G401.6 (cell line): ENCODE data around the gene SLC9A9.
A peak's percentile ranks its signal among the peaks of the same experiment; 100 is the strongest.

Source experiments
- FAIRE-seq: peaks from 2 replicates; lab custom pipeline; 2012; peaks lifted over from hg19 to GRCh38; lab: Jason Lieb, UNC

The SLC9A9 gene

GRCh38 chr3:143686638-143687197, 161.6 kb downstream of the SLC9A9 start:
- FAIRE-seq, result no peak

DNA sequence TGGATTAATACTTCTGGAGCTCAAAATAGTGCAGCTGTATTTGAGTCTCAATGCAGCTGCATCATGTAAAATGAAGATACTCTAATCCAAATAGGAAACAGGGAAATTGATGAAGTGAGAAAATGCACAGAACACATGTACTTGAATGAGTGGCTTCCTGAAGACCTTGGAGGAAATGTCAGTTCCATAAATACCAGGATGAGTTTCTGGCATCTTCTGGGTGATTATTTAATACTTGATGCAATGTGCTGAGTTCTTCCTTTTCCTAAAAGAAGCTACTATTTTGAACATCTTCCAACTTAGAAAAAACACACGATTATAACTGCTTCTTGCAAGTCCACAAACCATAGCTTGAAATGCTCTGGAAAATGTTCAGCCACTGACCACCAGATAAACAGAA, 162.8 kb downstream of the SLC9A9 start:
- FAIRE-seq, result no peak

- no peak for FAIRE-seq
These were observed 170.8 kb downstream of the SLC9A9 start for GRCh38 chr3:143677430-143677829.

DNA sequence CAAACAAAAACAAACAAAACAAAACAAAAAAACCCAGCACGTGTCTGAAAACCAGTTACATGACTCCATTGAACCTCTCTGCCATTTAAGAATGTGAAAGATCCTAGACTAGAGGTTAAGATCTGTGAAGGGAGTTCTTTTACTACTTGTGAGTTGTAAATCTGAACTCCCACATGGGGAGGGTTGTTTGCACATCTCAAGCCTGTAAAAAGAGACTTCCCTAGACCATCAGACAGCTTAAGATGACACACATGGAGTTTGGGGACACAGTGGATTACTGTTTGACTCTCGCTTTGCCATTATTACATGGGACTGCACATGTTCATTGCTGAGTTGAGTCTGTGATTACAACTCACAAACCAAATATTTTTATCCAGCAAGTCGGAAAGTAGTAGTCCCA, 171.5 kb downstream of the SLC9A9 start:
- FAIRE-seq, result no peak

DNA sequence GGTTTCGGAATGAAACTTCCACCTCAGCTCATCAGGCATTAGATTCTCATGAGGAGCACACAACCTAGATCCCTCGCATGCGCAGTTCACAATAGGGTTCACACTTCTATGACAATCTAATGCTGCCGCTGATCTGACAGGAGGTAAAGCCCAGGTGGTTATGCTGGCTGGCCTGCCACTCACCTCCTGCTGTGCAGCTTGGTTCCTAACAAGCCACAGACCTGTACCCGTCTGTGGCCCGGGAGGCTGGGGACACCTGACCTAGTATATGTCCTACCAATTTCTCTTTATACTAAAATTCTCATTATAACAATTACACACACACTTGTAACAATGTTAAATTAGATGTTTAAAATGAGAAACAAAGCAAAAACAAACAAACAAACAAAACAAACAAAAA, 172.2 kb downstream of the SLC9A9 start:
- FAIRE-seq, result no peak

DNA sequence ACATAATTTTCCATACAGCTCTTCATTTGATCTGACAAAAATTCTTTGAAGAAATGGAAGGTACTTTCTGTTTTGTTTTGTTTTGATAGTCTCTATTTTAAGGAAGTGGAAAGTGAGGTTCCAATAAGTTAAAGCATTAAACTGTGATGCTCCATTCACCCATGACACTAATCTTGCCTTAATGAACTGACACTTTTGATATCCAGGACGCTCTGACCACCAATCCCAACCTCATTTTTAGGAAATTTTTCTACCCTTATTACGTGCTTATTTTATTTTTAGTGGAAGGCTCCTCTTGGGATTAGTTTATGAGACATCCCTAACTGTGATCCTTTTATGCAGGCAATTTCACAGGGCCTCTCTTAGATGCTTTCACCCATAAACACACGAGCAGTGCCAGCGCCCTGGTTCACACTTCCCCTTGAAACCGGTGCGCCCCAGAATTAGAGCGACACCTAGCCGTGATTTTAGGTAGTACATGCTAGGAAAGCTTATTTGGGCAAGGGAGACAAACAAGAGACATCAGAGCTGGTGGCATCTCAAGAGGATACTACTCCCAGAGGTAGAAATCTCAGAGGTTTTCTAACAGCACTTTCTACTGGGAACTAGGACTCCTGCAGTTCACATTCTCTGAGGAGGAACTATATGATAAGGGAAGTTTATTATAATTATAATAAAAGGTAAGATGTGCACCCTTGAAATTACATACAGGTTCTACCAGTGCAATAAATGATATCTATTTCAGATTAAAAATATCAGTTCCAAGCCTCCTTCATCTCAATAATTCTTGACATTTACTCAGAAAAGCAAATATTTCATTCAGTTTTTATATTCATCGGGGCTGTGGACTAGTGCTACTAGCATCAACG, 173.9 kb downstream of the SLC9A9 start:
- FAIRE-seq, result peak; percentile 23

GRCh38 chr3:143672396-143673165, 175.7 kb downstream of the SLC9A9 start:
- no peak for FAIRE-seq

- FAIRE-seq, result no peak
These were observed 176.6 kb downstream of the SLC9A9 start for GRCh38 chr3:143671626-143672025.

DNA sequence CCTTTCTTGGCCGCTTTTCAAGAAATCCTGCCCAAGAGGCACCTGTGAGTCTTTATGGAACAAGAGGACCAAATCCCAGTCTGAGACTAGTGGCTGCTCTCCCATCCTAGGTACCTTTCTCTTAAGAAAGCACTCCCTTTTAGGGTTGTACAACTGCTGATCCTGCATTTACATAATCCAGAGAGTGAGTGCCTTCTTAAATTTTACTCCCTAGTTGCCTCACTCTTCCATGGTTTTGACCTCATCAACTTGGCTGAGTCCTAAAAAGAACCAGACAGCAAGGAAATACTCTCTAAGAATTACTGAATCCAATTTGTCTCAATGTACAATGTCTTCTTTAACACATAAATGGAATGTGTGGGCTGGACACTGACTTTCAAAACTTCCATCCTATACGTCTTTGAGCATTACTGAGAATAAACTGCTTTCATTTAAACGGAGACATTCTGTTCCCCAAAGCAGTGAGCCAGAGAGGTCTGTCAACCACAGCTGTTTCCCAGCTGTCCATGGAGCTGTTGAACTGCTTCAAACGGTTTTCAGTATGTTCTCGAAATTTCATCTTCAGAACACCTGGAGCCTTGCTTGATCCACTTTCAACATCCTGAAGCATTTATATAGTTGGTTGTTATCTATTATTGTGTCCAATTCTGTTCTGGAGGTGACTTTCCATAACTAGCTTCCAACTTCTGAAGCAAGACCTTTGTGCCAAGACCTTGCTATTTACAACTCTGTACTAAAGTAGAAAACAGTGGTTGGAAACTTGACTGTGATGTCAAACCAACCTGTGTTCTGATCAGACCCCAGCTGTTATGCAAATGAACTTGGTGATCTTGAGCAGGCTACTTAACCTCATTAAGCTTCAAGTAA, 179.1 kb downstream of the SLC9A9 start:
- FAIRE-seq, result no peak

DNA sequence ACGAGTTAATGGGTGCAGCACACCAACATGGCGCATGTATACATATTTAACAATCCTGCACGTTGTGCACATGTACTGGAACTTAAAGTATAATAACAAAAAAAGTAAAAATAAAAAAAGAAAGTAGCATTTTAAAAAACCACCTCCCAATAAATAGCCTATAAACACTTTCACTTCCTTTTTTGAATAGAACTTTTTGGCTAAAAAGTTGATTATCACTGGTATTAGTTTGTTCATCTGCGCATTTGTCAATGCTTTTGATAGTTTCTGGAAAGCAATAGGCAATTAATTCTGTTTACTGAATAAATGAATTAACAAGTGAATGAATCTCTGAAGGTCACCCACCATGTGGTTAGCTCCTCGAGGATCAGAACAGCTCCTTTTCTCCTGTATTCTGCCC, 179.9 kb downstream of the SLC9A9 start:
- no peak for FAIRE-seq

GRCh38 chr3:143661677-143662076, 186.6 kb downstream of the SLC9A9 start:
- FAIRE-seq, result no peak

DNA sequence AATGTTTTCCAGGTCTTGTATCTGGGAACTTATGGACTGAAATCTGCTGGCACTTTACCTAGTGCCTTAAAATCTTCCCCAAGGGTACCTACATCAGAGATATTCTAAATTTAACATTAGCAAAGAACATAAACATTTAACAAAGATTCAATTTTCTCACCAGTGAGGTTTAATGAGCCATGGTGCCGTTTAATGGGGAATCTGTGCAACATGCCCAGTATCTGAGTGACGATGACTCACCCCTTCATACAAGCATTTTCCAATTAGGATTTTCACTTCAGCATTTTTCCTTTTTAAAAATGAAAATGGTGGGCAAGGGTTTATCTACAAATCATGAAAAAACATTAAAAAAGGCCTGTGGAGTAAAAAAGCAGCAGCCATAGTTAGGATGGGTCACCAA, 189.4 kb downstream of the SLC9A9 start:
- FAIRE-seq, result no peak

- no peak for FAIRE-seq
These were observed 190.2 kb downstream of the SLC9A9 start for GRCh38 chr3:143658116-143658515.

- no peak for FAIRE-seq
These were observed 190.9 kb downstream of the SLC9A9 start for GRCh38 chr3:143657391-143657790.

GRCh38 chr3:143654906-143655305, 193.4 kb downstream of the SLC9A9 start:
- FAIRE-seq, result no peak

DNA sequence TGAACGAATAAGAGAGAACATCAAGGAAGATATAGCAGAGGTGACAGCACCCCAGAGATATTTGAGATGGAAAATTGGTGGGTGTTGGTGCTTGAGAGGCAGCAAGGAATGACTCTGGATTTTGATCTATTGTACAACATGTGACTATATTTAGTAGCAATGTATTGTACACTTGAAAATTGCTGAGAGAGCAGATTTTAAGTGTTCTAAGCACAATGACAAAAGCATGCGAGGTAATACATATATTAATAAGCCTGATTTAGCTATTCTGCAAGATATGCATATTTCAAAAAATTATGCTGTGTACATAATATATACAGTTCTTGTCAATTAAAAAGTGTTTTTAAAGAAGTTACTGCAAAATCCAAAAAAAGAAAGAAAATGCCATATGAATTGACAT, 194.3 kb downstream of the SLC9A9 start:
- no peak for FAIRE-seq

DNA sequence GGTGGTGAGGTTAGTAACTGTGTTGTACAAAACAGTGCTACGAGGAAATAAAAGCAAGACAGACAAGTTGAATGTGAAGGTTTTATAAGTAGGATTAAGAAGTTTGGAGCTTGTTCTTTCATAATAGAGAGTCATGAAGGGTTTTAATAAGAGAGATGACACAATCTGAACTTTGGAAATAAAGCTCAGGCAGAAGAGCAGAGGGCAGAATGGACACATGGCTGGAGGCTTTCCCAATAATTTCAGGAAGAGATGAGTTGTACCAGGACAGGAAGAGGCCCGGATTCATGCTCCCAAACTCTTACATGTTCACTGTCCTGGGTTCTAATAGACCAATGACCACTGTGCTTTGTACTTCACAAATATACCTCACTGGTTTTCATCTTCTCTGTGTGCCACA, 194.8 kb downstream of the SLC9A9 start:
- no peak for FAIRE-seq

- FAIRE-seq, result no peak
These were observed 196.2 kb downstream of the SLC9A9 start for GRCh38 chr3:143652118-143652517.

DNA sequence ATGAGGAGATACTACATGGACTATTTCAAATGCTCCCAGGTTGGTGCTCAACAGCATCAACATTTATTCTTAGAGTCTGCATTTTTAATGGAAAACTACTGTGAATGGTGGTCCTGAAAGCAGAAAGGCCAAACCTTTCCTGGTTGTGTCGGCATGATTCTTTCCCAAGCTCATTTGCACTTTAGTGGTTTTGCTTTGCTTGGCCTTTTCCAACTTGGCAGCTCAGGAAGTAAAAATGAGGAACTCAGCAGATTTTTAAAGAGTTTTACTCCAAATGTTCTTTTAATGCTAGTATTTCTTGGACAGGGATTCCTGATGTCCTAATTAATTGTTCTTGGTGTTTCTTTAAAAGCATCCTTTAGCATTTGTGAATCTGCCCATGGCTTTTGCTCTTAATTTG, 197.4 kb downstream of the SLC9A9 start:
- FAIRE-seq, result no peak

- FAIRE-seq, result no peak
These were observed 198.1 kb downstream of the SLC9A9 start for GRCh38 chr3:143650120-143650519.

DNA sequence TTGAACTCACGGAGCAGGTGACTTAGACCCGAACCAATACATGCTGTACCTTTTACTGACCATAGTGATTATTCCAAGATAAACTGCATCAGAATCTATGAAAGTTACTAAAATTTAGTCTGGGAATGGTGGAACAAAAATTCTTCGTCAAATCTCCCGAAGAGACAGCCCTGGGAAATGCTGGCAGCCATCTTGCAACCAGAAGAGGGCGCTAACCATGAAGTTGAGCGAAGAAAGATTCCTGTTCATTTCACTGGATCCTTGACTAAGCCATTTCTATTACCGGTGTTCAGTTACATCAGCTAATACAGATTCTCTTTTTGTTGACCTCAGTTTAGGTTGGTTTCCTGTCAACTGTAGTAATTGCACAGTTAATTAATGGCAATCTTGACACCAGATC, 199.6 kb downstream of the SLC9A9 start:
- peak; percentile 71 for FAIRE-seq

- FAIRE-seq, result no peak
These were observed 200.1 kb downstream of the SLC9A9 start for GRCh38 chr3:143648218-143648617.
